ENCODE data around the gene HSD11B1. TPM values are rescaled to one million over a fixed set of nuclear protein-coding genes. Genes with fewer than 3 reads are reported as not detected.

HSD11B1 gene
- total and polyA plus RNA-seq, 7 donors, result 1.0 to 3.0 (median 1.4) TPM

- no peaks in the 10 kb centered on the region for H3K27me3 ChIP-seq (ENCODE audit: insufficient read depth in 3 of 3, low read length in 2 of 3)
- DNase-seq (no peak), ATAC-seq (no peak)
- no peak overlapping the region for H3K27ac ChIP-seq
- intact Hi-C loops (cut with DNase I), result loop anchor here (2.0 to 5.0 kb wide), 3 partner anchors 122 to 177 kb away; no protein-coding TSS in a partner anchor
- 53 to 70% (median 66%) methylated on average over 2 of the region's 2 CpGs for WGBS, 3 donors
- no peak overlapping the region for H3K4me3 ChIP-seq
- H3K36me3 ChIP-seq (ENCODE audit: insufficient read depth in 1 of 2, low read depth in 1 of 2), result no peaks in the 10 kb centered on the region
- TF ChIP-seq CTCF (IDR thresholded peaks at IDR 0.05), result no peak
- no peaks in the 10 kb centered on the region for H3K9me3 ChIP-seq
- no peaks in the 10 kb centered on the region for H3K4me1 ChIP-seq
Measured at GRCh38 chr1:209749205-209749604, 44.6 kb downstream of the HSD11B1 start.

- Histone ChIP-seq H3K27me3 (ENCODE audit: insufficient read depth in 3 of 3, low read length in 2 of 3) (no peaks in the 10 kb centered on the region), H3K9me3 (no peaks in the 10 kb centered on the region), H3K36me3 (ENCODE audit: insufficient read depth in 1 of 2, low read depth in 1 of 2) (no peaks in the 10 kb centered on the region), H3K4me3 (no peak overlapping the region), H3K4me1 (no peaks in the 10 kb centered on the region), H3K27ac (no peak overlapping the region)
- intact Hi-C loops (cut with DNase I), result loop anchor here (2.0 to 5.0 kb wide), 3 partner anchors 122 to 177 kb away; no protein-coding TSS in a partner anchor
- TF ChIP-seq CTCF (IDR thresholded peaks at IDR 0.05), result no peak
- DNase-seq (no peak), ATAC-seq (no peak)
- WGBS, 3 donors, result 68 to 82% (median 75%) methylated on average over 6 of the region's 6 CpGs
Measured at GRCh38 chr1:209749670-209750323, 45.2 kb downstream of the HSD11B1 start.

GRCh38 chr1:209751627-209752231 lies 47.1 kb downstream of the HSD11B1 start:
- ATAC-seq, result no peak
- Histone ChIP-seq H3K27ac (no peak overlapping the region), H3K4me3 (no peak overlapping the region), H3K9me3 (no peaks in the 10 kb centered on the region), H3K4me1 (no peaks in the 10 kb centered on the region), H3K36me3 (ENCODE audit: insufficient read depth in 1 of 2, low read depth in 1 of 2) (no peaks in the 10 kb centered on the region), H3K27me3 (ENCODE audit: insufficient read depth in 3 of 3, low read length in 2 of 3) (no peaks in the 10 kb centered on the region)
- no peak for TF ChIP-seq CTCF (IDR thresholded peaks at IDR 0.05)
- intact Hi-C loops (cut with DNase I), result no loop called here
- WGBS, 3 donors, result 59 to 84% (median 60%) methylated on average over 5 of the region's 5 CpGs
- no peak for DNase-seq

GRCh38 chr1:209752890-209753289 lies 48.2 kb downstream of the HSD11B1 start:
- WGBS, 3 donors, result 86 to 92% (median 90%) methylated on average over 3 of the region's 3 CpGs
- Histone ChIP-seq H3K9me3 (no peaks in the 10 kb centered on the region), H3K4me3 (no peak overlapping the region), H3K27ac (no peak overlapping the region), H3K36me3 (ENCODE audit: insufficient read depth in 1 of 2, low read depth in 1 of 2) (no peaks in the 10 kb centered on the region), H3K27me3 (ENCODE audit: insufficient read depth in 3 of 3, low read length in 2 of 3) (no peaks in the 10 kb centered on the region), H3K4me1 (no peaks in the 10 kb centered on the region)
- no peak for ATAC-seq
- DNase-seq, result no peak
- TF ChIP-seq CTCF (IDR thresholded peaks at IDR 0.05), result no peak
- intact Hi-C loops (cut with DNase I), result no loop called here
